GM23248 (cell line): Measurements from ENCODE around the gene UBFD1. TPM values are rescaled to one million over a fixed set of nuclear protein-coding genes. Genes with fewer than 3 reads are reported as not detected.

ENCODE experiments used
- DNase-seq: peaks from one replicate; pipeline ENCODE4 v3.0.0-alpha.2; 2015
- H2AFZ ChIP-seq: fragments of 200-600 bp; sonication (generic); 2 replicates; pipeline ENCODE4 v1.6.1; 2016; ENCODE audit warnings: antibody characterized with exemption
- H3F3A ChIP-seq: fragments of 200-600 bp; sonication (generic); 2 replicates; pipeline ENCODE4 v1.6.1; 2016; ENCODE audit warnings: mild to moderate bottlenecking, antibody characterized with exemption, mixed run types; ENCODE audit not compliant: insufficient read depth
- H3K27ac ChIP-seq: fragments of 200-600 bp; sonication (generic); 2 replicates; pipeline ENCODE4 v1.5.1; 2016; ENCODE audit warnings: mild to moderate bottlenecking
- H3K27me3 ChIP-seq: fragments of 200-600 bp; sonication (generic); replicated peaks from 2 replicates; pipeline ENCODE4 v1.6.1; 2016; ENCODE audit warnings: mild to moderate bottlenecking; ENCODE audit not compliant: insufficient read depth
- H3K36me3 ChIP-seq: fragments of 200-600 bp; sonication (generic); 2 replicates; pipeline ENCODE4 v1.6.1; 2016; ENCODE audit warnings: low read depth, mild to moderate bottlenecking
- H3K4me1 ChIP-seq: fragments of 200-600 bp; sonication (generic); 2 replicates; pipeline ENCODE4 v1.6.1; 2016; ENCODE audit warnings: mild to moderate bottlenecking; ENCODE audit not compliant: insufficient read depth
- H3K4me2 ChIP-seq: fragments of 200-600 bp; sonication (generic); one replicate; pipeline ENCODE4 v1.6.1; 2016; ENCODE audit warnings: mild to moderate bottlenecking; ENCODE audit not compliant: unreplicated experiment
- H3K4me3 ChIP-seq: fragments of 200-600 bp; sonication (generic); 2 replicates; pipeline ENCODE4 v1.5.1; 2016; ENCODE audit warnings: mild to moderate bottlenecking
- H3K79me2 ChIP-seq: fragments of 200-600 bp; sonication (generic); 2 replicates; pipeline ENCODE4 v1.6.1; 2016; ENCODE audit warnings: mild to moderate bottlenecking; ENCODE audit not compliant: insufficient read depth
- H3K9ac ChIP-seq: fragments of 200-600 bp; sonication (generic); 2 replicates; pipeline ENCODE4 v1.6.1; 2016; ENCODE audit warnings: mild to moderate bottlenecking
- H3K9me2 ChIP-seq: fragments of 200-600 bp; sonication (generic); 2 replicates; pipeline ENCODE4 v1.6.1; 2016; ENCODE audit warnings: mixed run types, mild to moderate bottlenecking, moderate library complexity; ENCODE audit not compliant: insufficient read depth
- H3K9me3 ChIP-seq: fragments of 200-600 bp; sonication (generic); one replicate; pipeline ENCODE4 v1.6.1; 2017; ENCODE audit warnings: low read depth
- H4K20me1 ChIP-seq: fragments of 200-600 bp; sonication (generic); 2 replicates; pipeline ENCODE4 v1.6.0; 2016; ENCODE audit not compliant: insufficient read depth
- EZH2 ChIP-seq: fragments of 200-600 bp; sonication (generic); IDR thresholded peaks from 2 replicates; pipeline ENCODE4 v1.6.1; 2018; ENCODE audit warnings: antibody characterized with exemption, mild to moderate bottlenecking; ENCODE audit not compliant: insufficient read depth, poor library complexity, severe bottlenecking
- EZH2phosphoT487 ChIP-seq: fragments of 200-600 bp; sonication (generic); IDR thresholded peaks from 2 replicates; pipeline ENCODE4 v1.6.1; 2018; ENCODE audit warnings: antibody characterized with exemption, moderate library complexity, mild to moderate bottlenecking, low read depth; ENCODE audit not compliant: insufficient read depth
- WGBS, 2 experiments: methylation state at CpG; one replicate each; pipeline ENCODE4 v1.1.6; 2015 to 2017; ENCODE audit warnings: low lambda C conversion rate in 2 of 2, low coverage in 1 of 2; ENCODE audit errors: missing lambda C conversion rate in 2 of 2; 5-methylcytosine and 5-hydroxymethylcytosine counted together
- in situ Hi-C: fragments of 300-500 bp; cut with MboI; formaldehyde crosslinking; loops from 2 replicates; pipeline ENCODE4 v1.15.0; 2020
- polyA plus RNA-seq: library from polyadenylated mRNA; unstranded; fragments of >200 nt; fragmentation: Nextera tagmentation; extraction: Ambion mirVana; gene quantifications from 2 replicates; pipeline ENCODE4 v1.2.1, GENCODE V29; 2016
- total RNA-seq: library from RNA; depleted of rRNA; stranded (reverse); fragments of >200 nt; shearing (Covaris generic); gene quantifications from 2 replicates; pipeline ENCODE4 v1.2.3, GENCODE V29; 2014

The UBFD1 gene
- total and polyA plus RNA-seq, 2 experiments from 2014 or later = 50.2 to 129 TPM

GRCh38 chr16:23584186-23585076, 26.9 kb downstream of the UBFD1 start:
- in situ Hi-C loops = no loop called here

GRCh38 chr16:23587726-23588125, 30.2 kb downstream of the UBFD1 start:
- H2AFZ ChIP-seq = no peak overlapping the region

More at GRCh38 chr16:23584186-23585076, 26.9 kb downstream of the UBFD1 start:
- peaks cover 17% of the 10 kb centered on the region for H3K4me1 ChIP-seq
- H3K27ac ChIP-seq = no peak overlapping the region
- no peak for TF ChIP-seq EZH2
- TF ChIP-seq EZH2phosphoT487 = no peak
- no peak overlapping the region for H3K4me3 ChIP-seq
- H3K9ac ChIP-seq = no peak overlapping the region
- DNase-seq = no peak
- H2AFZ ChIP-seq = no peak overlapping the region
- 83 to 85% methylated on average over 13 to 14 of the region's 14 CpGs for WGBS, 2 experiments
- H4K20me1 ChIP-seq = no peaks in the 10 kb centered on the region; the same call in 1 of the 2 replicates
- no peaks in the 10 kb centered on the region for H3K9me2 ChIP-seq
- peaks cover 28% of the 10 kb centered on the region for H3F3A ChIP-seq
- peaks cover 38% of the 10 kb centered on the region for H3K79me2 ChIP-seq
- H3K36me3 ChIP-seq = peaks cover 31% of the 10 kb centered on the region
- no peak overlapping the region for H3K4me2 ChIP-seq
- H3K9me3 ChIP-seq = no peaks in the 10 kb centered on the region
- no peaks in the 10 kb centered on the region for H3K27me3 ChIP-seq

GRCh38 chr16:23590181-23590580, 32.7 kb downstream of the UBFD1 start:
- Histone ChIP-seq H3K9me3 (no peaks in the 10 kb centered on the region), H3K4me2 (no peak overlapping the region), H4K20me1 (no peaks in the 10 kb centered on the region; the same call in 1 of the 2 replicates), H3K9me2 (no peaks in the 10 kb centered on the region), H3K9ac (no peak overlapping the region), H3K27me3 (no peaks in the 10 kb centered on the region), H3K4me1 (peaks cover 24% of the 10 kb centered on the region), H3F3A (0 out of 2 replicates have a peak, but pooled peaks cover 6% of the 10 kb centered on the region), H3K27ac (no peak overlapping the region), H3K4me3 (no peak overlapping the region), H3K79me2 (peaks cover 96% of the 10 kb centered on the region), H3K36me3 (peaks cover 15% of the 10 kb centered on the region; the same call in 1 of the 2 replicates), H2AFZ (no peak overlapping the region)
- no peak for DNase-seq
- TF ChIP-seq EZH2phosphoT487 (no peak), EZH2 (no peak)
- 98% methylated on average over 3 of the region's 3 CpGs for WGBS, 2 experiments
- in situ Hi-C loops = no loop called here

More at GRCh38 chr16:23587726-23588125, 30.2 kb downstream of the UBFD1 start:
- Histone ChIP-seq H3K9me2 (no peaks in the 10 kb centered on the region), H3K9me3 (no peaks in the 10 kb centered on the region), H3K27ac (peak overlapping the region; percentile 58), H3K4me3 (no peak overlapping the region), H3K79me2 (peaks cover 71% of the 10 kb centered on the region), H4K20me1 (no peaks in the 10 kb centered on the region; the same call in 1 of the 2 replicates), H3K27me3 (no peaks in the 10 kb centered on the region), H3K36me3 (peaks cover 20% of the 10 kb centered on the region; the same call in 1 of the 2 replicates), H3K4me2 (peak overlapping the region; percentile 16), H3F3A (0 out of 2 replicates have a peak, but pooled peaks cover 6% of the 10 kb centered on the region), H3K4me1 (peaks cover 17% of the 10 kb centered on the region), H3K9ac (no peak overlapping the region)
- peak; percentile 85 for DNase-seq
- no peak for TF ChIP-seq EZH2phosphoT487
- TF ChIP-seq EZH2 = no peak
- 43 to 53% methylated on average over 5 of the region's 5 CpGs for WGBS, 2 experiments
- in situ Hi-C loops = no loop called here

- Histone ChIP-seq H3K9me2 (no peaks in the 10 kb centered on the region), H2AFZ (no peak overlapping the region), H3F3A (no peaks in the 10 kb centered on the region), H3K4me2 (peak overlapping the region; percentile 96), H3K9me3 (no peaks in the 10 kb centered on the region), H4K20me1 (no peaks in the 10 kb centered on the region), H3K27me3 (no peaks in the 10 kb centered on the region), H3K79me2 (peaks cover 69% of the 10 kb centered on the region), H3K36me3 (peaks cover 14% of the 10 kb centered on the region; the same call in 1 of the 2 replicates), H3K27ac (no peak overlapping the region), H3K9ac (no peak overlapping the region), H3K4me1 (peaks cover 8% of the 10 kb centered on the region), H3K4me3 (peak overlapping the region; percentile 88; the same call in 1 of the 2 replicates)
- no peak for DNase-seq
- 93 to 96% methylated on average over 12 of the region's 12 CpGs for WGBS, 2 experiments
- TF ChIP-seq EZH2phosphoT487 (no peak), EZH2 (no peak)
- in situ Hi-C loops = no loop called here
Measured at GRCh38 chr16:23594186-23594585, 36.7 kb downstream of the UBFD1 start.
